Central memory CD4-positive, alpha-beta T cell (primary cell): Measurements from ENCODE around the gene OTOP3.

Experiments used
- DNase-seq: peaks from one replicate; pipeline ENCODE4 v3.0.0; 2022

The OTOP3 gene

DNA sequence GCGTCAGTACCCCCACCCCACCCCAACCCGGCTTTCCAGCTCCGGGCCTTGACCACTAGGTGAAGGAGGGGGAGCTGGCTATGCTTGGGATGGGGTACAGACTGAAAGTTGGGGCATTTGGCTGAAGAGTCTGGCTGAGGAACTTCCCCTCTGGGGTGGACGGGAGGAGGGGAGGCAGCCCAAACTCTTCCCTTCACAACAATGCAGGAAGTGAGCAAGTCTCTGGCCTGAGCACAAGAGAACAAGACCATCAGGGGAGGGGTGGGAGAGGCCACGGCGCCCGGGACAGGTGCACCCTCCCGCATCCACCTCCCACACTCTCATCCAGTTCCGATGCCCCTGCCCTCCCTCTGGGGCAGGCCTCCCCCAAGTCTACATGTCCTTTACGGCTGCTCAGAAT, 18.3 kb upstream of the OTOP3 start:
- DNase-seq, result no peak

DNA sequence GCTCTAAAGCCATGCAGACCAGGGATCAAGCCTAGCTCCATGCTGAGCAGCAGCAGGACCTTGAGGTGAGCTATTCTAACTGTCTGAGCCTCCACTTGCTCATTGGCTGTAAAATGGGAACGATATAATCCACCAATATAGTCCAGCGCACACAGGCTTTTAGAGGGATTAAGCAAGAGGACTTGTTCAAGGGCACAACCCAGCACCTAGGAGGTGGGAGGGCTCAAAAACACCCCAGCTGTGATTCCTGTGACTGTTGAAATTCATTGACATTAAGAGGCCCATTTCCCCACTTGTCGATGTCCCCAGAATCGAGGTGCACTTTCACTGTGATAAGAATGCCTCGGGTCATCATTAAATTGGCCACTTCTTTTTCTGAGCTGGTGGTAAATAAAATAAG, 16.8 kb upstream of the OTOP3 start:
- no peak for DNase-seq

DNA sequence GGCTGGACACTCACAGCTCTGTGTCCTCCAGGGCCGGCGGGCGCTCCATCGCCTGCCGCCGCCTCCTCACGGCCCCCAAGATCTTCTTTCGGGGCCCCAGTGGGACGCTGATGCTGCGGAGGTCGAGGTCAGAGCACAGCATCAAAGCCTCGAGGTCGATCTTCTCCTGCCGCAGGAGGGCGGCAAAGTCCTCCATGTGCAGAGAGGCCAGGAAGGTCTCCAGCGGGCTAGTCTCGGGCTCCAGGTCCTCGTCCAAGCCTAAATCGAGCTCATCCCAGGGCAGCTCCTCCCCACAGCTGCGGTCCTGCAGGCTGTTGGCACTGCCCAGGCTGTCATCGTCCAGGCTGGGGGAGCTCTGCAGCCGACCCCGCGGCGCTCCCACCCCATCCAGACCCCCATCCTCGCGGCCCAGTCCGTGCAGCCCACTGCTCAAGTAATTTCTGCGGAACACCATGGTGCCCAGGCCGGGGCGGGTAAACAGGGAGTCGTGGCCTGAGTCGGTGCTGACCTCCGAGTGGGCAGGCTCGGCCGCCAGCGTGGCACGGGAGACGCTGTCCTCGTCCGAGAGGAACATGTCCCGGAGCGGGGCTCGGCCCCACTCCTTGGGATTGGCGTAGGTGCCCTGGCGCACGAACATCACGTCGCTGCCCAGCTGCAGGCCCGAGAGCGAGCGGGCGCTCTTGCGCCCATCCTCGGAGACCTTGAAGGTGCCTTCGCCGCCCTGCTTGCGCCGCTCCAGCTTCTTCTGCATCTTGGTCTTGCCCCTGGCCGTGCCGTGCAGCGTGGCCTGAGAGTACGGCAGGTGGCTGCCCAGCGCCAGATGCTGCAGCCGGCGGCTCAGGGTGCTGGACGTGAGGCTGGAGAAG, 16.0 kb upstream of the OTOP3 start:
- DNase-seq, result no peak

DNA sequence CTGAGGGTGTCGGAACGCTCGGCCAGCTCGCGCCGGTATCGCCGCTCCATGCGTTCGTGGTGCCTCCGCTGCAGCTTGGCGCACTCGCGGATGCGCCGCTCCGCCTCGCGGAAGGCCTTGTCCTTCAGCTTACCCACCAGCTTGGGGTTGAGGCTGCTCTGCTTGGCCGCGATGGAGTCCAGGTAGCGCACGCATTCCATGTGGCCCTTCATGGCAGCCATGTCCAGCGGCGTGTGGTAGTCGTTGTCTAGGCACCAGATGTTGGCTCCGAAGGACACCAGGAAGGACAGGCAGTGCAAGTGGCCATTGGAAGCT, 15.4 kb upstream of the OTOP3 start:
- no peak for DNase-seq

DNA sequence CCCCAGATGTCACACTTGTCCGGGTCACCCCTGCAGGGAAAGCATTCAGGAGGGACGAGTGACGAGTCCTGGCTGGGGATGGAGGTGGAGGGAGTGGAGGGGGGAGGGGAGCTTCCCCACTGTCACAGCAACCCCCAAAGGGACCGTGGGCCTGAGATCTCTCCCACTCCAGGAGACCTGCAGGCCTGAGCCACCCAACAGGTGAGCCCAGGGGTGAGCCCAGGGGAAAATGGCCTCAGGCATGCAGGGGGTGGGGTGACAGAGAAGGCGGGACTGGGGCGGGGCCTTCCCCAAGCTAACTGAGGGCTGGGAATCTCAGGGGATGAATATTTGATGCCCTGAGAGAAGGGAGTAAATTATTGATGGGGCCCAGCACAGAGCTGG, 15.1 kb upstream of the OTOP3 start:
- no peak for DNase-seq

DNA sequence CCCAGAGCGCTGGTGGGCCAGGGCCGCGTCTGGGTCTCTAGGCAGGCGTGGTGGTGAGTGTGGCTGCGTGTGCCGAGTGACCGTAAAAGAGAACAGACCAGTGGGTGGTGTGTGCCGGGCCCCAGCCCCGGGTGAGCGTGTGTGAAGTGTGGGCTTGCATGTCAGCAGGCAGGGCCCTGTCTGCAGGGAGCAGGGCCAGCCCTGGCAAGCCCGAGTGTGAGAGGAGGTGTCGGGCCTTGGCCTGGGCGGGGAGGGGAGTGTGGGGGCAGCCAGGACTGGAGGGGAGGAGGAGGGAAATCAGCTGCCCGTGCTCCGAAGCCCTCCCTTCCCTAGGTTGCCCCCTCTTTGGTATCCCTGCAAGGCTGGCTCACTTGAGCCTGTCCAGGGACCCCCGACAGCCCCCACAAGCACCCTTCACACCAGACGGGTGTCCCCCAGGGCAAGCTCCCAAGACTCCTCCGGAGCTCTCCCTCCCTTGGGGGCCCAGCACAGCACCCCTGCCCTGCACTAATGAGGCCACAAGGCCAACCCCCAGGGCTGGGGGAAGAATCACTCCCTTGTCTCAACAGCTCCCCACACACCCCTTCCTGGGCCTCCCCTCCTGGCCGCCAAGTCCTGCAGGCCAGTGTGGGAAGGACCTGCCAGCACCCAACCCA, 14.5 kb upstream of the OTOP3 start:
- DNase-seq, result no peak

DNA sequence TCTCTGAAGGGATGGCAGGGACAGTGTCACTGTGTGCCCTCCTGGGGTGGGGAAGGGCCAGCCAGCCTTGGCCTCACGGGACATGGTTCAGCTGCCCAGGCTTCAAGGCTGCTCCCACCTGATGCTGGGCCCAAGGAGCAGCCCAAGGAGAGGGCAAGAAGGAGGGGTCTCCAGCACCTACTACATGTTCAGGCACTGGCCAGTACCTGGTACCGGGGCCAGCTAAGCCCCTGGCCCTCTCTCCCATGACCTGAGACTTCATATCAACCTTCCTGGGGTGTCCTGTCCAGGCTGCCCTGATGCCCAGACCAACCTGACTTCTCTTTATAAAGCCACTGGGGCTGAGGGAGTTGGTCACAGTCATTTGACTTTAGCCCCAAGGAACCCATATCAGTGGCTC, 13.9 kb upstream of the OTOP3 start:
- DNase-seq, result no peak

DNA sequence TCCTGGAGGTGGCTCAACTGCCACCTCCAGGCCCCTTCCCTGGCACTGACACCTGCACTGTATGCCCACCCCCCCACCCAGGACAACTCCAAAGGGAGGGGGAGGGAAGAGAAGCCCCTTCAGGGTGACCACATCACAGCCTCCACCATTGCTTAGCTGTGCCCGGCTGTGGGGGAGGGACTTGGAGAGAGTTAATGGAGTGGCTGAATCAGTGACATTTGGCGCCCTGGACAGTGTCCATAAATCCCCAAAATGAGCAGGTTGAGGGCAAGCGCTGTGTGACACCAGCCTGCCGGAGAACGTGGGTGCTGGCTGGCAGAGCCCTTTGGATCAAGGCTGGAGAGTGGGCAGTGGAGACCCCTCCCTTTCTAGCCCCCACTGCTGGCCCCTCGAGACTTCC, 13.5 kb upstream of the OTOP3 start:
- no peak for DNase-seq

DNA sequence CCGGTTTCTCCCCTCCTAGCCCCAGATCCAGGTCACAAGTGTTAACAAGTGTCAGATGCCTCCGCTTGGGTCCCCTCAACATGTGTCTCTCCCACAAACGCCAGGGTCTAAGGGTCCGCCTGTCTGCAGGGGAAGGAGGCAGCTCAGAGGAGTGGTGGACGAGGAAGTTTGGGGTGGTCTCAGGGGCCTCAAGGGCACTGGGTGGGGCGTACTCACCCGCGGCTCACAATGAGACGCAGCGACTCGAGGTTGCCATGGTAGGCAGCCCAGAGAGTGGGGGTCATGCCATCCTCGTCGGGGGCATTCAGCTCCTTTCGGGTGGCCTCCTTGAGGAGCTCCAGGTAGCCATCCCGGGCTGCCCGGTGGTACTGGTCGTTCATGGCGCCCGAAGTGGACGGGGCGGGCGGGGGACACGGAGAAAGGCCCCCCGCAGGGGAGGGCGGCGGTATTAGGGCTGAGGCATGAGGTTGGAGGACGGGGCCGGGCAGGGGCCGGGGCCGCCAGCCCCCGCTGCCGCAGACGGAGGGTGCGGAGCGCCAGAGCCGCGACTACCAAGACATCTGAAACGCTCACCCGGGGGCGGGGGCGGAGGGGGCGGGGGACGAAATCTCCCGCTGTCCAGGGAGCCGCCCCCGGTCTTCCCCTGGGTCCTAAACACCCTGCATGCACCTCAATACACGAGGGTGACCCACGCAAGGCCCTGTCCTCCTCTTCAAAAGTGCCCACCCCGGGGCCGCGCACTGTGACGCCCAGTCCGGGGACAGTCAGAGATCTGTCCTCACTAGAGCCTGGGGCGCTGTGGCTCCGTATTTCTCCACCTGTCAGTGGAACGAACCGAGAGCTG, 12.8 kb upstream of the OTOP3 start, which contains the start of gene USH1G:
Gene USH1G (minus strand): TSS at position 562 of the 844 bp plus-strand sequence. CDS start 182 bp downstream, at position 380.
- no peak for DNase-seq

DNA sequence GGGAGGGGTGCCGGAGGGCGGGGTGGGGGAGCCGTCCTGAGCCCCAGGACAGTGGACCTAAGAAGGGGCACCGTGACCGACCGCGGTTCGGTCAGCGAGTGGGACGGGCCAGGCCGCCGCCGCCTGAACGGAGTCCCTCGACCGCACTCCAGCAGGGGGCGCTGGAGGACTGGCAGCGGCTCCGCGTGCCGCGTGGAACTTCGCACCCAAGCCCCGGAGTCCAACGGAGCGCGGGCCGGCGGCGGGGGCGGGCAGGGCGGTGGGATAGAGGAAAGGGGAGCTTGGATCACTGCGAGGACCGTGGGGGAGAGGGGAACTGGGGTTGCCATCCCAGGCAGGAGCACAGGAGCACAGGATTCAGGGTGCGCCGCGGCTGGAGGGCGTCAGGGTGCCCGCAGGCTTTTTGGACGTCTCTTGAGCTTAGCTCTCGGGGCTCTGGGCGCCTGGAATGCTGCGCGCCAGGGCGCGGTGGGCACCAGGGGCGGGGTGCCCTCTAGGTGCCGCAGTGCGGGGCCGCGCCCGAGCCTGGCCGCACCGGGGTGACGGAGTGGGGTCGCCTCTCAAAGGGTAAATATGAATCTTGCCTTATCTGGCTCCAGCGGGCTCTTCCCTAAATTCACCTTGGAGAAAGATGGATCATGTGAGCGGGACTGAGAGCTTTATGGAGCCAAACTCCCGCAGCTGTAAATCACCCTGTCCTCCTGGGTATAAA, 12.0 kb upstream of the OTOP3 start:
- peak; percentile 60 for DNase-seq

DNA sequence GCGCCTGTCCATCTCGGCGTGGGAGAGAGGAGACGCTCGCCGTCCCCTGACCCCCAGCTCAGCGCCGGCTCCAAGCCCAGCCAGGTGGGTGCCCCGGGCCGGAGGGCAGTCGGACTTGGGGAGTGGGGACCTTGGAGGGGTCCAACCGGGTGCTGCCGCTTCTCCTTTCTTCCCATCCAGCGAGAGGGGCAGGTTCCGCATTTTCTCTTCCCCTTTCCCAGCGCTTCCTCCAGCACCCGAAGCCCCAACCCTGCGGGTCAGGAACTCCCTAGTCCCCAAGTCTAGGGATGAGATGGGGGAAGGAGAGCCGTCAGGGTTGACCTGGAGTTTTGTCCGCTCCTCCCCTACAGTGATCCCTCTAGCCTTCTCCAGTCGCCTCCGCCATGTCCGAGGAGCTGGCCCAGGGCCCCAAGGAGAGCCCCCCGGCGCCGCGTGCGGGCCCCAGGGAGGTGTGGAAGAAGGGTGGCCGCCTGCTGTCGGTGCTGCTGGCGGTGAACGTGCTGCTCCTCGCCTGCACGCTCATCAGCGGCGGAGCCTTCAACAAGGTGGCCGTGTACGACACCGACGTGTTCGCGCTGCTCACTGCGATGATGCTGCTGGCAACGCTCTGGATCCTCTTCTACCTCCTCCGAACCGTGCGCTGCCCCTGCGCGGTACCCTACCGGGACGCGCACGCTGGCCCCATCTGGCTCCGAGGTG, 11.3 kb upstream of the OTOP3 start, which contains the start of gene OTOP2:
Gene OTOP2 (plus strand): TSS at position 24 of the 699 bp plus-strand sequence. CDS start 360 bp downstream, at position 384.
- DNase-seq, result no peak

DNA sequence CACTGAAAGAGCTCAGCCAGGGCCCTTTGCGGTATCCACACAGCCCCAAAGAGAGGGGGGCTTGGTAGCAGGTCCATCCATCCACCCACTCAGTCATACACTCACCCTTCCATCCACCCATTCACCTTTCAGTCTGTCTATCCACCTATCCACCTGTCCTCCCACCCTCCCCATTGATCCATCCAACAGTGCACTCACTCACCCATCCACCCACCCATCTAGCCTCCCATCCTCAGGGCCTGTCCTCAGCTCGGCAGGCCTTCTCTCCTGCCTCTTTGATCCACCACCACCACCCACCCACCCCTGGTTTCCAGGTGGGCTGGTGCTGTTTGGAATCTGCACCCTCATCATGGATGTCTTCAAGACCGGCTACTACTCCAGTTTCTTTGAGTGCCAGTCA, 10.5 kb upstream of the OTOP3 start:
- no peak for DNase-seq

DNA sequence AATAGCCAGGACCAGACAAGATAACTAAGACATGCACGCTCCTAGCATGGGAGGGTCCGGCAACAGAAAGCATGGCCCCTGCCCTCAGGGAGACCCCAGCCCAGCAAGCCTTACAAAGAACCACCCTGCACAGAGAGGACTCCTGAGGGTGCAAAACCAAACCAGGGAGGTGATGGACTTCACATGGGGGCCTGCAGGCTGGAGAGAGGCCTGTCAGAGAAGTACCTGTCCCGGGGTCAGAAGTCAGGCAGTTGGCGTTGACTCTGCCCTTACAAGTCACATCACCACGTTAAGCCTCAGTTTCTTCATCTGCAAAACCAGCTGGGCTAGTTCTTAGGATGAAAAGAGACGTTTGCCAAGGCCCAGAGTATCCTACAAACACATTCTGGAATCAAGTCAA, 6.9 kb upstream of the OTOP3 start:
- no peak for DNase-seq

DNA sequence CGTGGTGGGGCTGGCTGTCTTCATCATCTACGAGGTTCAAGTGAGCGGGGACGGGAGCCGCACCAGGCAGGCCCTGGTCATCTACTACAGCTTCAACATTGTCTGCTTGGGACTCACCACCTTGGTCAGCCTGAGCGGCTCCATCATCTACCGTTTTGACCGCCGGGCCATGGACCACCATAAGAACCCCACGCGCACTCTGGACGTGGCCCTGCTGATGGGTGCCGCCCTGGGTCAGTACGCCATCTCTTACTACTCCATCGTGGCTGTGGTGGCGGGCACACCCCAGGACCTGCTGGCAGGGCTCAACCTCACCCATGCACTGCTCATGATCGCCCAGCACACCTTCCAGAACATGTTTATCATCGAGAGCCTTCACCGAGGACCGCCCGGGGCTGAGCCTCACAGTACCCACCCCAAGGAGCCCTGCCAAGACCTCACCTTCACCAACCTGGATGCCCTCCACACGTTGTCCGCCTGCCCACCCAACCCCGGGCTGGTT, 5.1 kb upstream of the OTOP3 start:
- DNase-seq, result no peak

DNA sequence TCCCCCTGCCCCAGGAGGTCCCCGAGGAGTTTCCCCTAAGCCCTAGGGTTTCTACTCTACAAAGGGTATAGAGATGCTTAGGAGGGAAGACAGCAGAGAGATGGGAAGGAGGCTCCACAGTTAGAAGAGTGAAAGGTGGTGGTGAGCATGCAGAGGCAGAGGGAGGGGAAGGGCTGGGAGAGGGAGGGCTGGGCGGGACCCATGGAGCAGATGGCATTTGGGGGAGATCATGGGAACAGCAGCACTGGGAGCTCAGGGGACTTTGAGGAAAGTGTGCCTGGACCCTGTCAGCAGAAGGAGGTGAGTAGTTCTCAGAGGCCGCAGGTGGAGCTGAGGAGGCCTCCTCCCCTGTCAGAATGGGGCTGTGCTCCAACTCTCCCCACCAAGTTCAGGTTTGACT, 650 bp upstream of the OTOP3 start:
- DNase-seq, result no peak

DNA sequence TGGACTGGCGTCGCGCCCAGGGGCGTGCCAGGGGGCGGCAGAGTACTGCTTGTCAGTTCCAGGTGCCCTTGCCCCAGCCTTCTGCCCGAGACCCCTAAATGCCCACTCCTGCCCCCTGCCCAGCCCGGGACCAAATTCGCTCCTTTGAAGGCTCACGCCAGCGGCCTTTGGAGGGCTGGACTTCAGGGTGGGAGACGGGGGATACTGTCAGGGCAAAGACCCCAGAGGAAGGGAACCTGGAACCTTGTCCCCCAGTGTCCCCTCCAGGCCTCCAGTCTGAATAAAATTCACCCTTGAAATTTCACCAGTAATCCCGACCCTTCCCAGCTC, 737 bp downstream of the OTOP3 start:
- no peak for DNase-seq

DNA sequence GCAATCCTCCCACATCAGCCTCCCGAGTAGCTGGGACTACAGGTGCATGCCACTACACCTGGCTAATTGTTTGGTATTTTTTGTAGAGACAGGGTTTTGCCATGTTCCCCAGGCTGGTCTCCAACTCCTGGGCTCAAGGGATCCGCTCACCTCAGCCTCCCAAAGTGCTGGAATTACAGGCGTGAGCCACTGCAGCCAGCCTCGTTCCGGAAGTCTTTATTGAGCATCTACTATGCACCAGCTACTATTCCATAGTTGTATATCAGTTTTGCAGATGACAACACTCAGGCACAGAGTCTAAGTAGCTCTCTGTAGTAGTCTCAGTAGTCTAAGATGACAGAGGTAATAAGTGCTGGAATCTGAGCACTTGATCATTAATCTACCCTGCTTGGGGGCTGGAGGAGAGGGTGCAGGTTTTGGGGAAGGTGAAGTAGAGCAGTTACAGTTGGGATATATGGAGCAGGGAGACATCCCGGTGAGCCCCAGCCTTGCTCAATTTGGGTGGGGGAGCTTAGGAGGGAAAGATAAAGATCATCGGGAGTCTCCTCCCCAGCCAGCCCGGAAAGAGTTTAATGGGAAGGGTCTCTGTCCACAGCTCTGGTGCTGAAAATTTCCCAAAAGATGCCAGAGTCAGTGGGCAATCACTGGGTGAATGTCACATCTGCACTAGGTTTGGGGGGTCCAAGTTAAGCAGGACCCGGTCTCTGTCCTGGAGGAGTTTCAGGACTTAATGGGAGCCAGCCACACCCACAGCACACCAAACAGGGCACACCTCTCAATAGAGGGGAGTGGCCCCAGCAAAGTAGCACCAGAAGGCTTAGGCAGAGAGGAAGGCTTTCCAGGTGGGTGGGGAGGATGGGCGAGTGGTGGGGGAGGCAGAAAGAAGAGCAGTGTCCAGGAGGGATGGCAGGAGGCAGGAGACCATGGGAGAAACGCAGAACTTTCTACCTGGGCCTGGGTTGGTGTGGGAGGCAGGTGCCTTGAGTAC, 1.7 kb downstream of the OTOP3 start:
- no peak for DNase-seq

DNA sequence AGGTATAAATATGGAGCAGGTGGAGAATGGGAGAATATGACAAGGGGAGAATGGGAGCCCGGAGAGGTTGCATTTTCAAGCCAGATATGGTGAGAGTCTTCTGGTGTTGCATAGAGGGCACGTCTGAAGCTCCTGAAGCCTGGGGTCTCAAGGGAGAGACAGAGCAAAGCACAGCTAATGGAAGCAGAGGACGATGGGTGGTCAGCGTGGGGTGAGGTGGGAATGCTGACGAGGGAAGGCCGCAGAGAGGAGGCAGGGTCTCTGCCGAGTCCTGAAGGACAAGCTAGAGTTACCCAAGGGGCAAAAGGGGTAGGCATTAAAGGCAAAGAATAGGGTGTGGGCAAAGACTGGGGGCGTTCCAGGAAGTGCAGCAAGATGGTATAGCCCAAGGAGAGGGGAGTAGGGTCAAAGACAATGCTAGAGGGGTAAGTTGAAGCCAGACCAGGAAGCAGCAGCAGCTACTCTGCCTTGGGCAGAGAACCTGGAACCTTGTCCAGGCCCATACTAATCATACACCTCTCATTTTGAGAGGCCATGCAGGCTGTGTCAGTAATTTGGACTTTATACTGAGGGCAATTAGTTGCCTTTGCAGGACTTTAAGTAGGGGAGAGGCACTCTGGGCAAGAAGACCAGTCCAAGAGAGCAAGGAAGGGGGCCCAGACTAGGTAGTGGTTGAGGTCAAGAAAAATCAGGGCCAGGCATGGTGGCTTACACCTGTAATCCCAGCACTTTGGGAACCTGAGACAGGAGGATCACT, 2.7 kb downstream of the OTOP3 start:
- DNase-seq, result no peak

DNA sequence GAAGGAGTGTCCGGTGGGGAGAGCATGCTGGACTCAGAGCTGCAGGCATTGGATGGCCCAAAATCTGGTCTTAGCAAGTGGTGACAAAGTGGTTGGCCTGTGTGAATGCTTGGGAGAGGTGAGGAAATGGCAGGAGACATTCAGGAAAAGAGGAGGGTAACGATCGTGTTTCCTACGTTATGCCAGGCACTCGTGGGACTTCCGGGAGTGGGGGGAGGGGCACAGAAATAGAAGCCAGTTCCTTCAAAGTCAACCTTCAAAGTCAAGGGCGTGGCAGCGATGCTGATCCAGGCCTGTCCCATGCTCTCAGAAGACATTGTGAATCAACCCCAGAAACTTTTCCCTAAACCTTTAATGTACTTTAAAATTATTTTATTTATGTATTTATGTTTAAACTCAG, 3.8 kb downstream of the OTOP3 start:
- no peak for DNase-seq

DNA sequence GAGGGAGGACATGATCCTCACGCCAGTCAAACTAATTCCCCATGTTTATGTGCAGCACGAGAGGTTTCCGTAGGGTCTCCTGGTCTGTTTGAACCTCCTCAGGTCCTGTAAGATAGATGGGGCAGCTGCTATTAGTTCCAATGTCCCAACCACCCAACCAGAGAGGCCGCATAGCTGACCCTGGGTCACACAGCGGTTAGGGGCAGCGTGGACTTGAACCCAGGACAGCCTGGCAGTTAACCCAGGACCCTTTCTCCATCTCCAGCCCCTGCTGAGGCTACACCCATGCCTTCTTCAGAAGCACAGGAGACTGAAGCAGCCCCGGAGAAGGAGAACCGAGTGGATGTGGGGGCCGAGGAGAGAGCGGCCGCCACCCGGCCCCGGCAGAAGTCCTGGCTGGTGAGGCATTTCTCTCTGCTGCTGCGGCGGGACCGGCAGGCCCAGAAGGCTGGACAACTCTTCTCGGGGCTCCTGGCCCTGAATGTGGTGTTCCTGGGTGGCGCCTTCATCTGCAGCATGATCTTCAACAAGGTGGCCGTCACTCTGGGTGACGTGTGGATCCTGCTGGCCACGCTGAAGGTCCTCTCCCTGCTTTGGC, 5.5 kb downstream of the OTOP3 start:
- no peak for DNase-seq
